Suprapubic skin (tissue), 3 donors: ENCODE data around the gene PCDHGC5.

Experiments
- CTCF ChIP-seq, 2 donors: fragments of 200-600 bp in 1 of 2; fragments of 450-650 bp in 1 of 2; sonication (generic) in 1 of 2; IDR thresholded peaks; one replicate each; pipeline ENCODE4 v1.5.1; 2016 to 2019; ENCODE audit warnings: antibody characterized with exemption in 2 of 2, mild to moderate bottlenecking in 1 of 2, moderate library complexity in 1 of 2
- POLR2AphosphoS5 ChIP-seq, 3 donors: sonication (generic); formaldehyde crosslinking; IDR thresholded peaks; one replicate each; pipeline ENCODE4 v1.6.1; 2017; ENCODE audit warnings: antibody characterized with exemption in 3 of 3

- no peak for TF ChIP-seq CTCF (IDR thresholded peaks at IDR 0.05)
- TF ChIP-seq POLR2AphosphoS5 (IDR thresholded peaks at IDR 0.05): no peak
Observed at GRCh38 chr5:141533897-141534296, 45.0 kb downstream of the PCDHGC5 start.
